ENCODE data around the gene BTBD9.

BTBD9 gene

GRCh38 chr6:38459291-38459690 is 180.4 kb downstream of the BTBD9 start:
- ChIA-PET CTCF (interaction anchor here (0.7 to 2.1 kb wide), 2 partner anchors 17 to 24 kb away, joined by 3 to 6 read pairs; no protein-coding TSS in a partner anchor), POLR2A (interaction anchor here (0.6 kb wide), 1 partner anchor 332 kb away, joined by 4 read pairs; no protein-coding TSS in a partner anchor)
- no peak for DNase-seq (ENCODE audit: extremely low spot score)

GRCh38 chr6:38453861-38454260 is 185.9 kb downstream of the BTBD9 start:
- POLR2A ChIA-PET, result no interaction called here
- TF ChIP-seq CTCF (IDR thresholded peaks at IDR 0.05; ENCODE audit: control extremely low read depth, extremely low read depth, low read depth, missing control alignments), result no peak
- no peak for DNase-seq (ENCODE audit: extremely low spot score)
- CTCF ChIA-PET, result interaction anchor here (0.8 to 1.2 kb wide), 2 partner anchors 10 to 30 kb away, joined by 3 to 4 read pairs; no protein-coding TSS in a partner anchor

More at GRCh38 chr6:38459291-38459690, 180.4 kb downstream of the BTBD9 start:
- no peak for TF ChIP-seq CTCF (IDR thresholded peaks at IDR 0.05; ENCODE audit: control extremely low read depth, extremely low read depth, low read depth, missing control alignments)

GRCh38 chr6:38452816-38453660 is 186.7 kb downstream of the BTBD9 start:
- DNase-seq (ENCODE audit: extremely low spot score), result no peak
- TF ChIP-seq CTCF (IDR thresholded peaks at IDR 0.05; ENCODE audit: control extremely low read depth, extremely low read depth, low read depth, missing control alignments), result no peak
- CTCF ChIA-PET, result interaction anchor here (0.8 to 1.2 kb wide), 4 partner anchors 23 to 334 kb away, joined by 3 to 4 read pairs (median 3); no protein-coding TSS in a partner anchor
- POLR2A ChIA-PET, result no interaction called here

- no peak for DNase-seq (ENCODE audit: extremely low spot score)
- ChIA-PET POLR2A (no interaction called here), CTCF (interaction anchor here (1.2 to 1.6 kb wide), 3 partner anchors 11 to 74 kb away, joined by 3 to 4 read pairs (median 3); no protein-coding TSS in a partner anchor)
- TF ChIP-seq CTCF (IDR thresholded peaks at IDR 0.05; ENCODE audit: control extremely low read depth, extremely low read depth, low read depth, missing control alignments), result no peak
These were observed 189.0 kb downstream of the BTBD9 start for GRCh38 chr6:38450717-38451116.

- DNase-seq (ENCODE audit: extremely low spot score), result no peak
- POLR2A ChIA-PET, result no interaction called here
- no peak for TF ChIP-seq CTCF (IDR thresholded peaks at IDR 0.05; ENCODE audit: control extremely low read depth, extremely low read depth, low read depth, missing control alignments)
- CTCF ChIA-PET, result interaction anchor here (1.1 to 1.3 kb wide), 2 partner anchors 19 to 27 kb away, joined by 3 read pairs; no protein-coding TSS in a partner anchor
These were observed 193.8 kb downstream of the BTBD9 start for GRCh38 chr6:38445925-38446324.

GRCh38 chr6:38445336-38445735 is 194.4 kb downstream of the BTBD9 start:
- DNase-seq (ENCODE audit: extremely low spot score), result no peak
- TF ChIP-seq CTCF (IDR thresholded peaks at IDR 0.05; ENCODE audit: control extremely low read depth, extremely low read depth, low read depth, missing control alignments), result no peak
- CTCF ChIA-PET, result no interaction called here
- POLR2A ChIA-PET, result no interaction called here

All from GM10248 (cell line).